Right lobe of liver (tissue), 6 donors: ENCODE measurements around the gene TOMM40L. TPM values are rescaled to one million over a fixed set of nuclear protein-coding genes. Genes with fewer than 3 reads are reported as not detected.

ENCODE experiments used
- ATAC-seq, 4 donors: fragments of 200-7000 bp; cut with Tn5 transposase; one replicate each; pipeline ENCODE4 v1.9.1; 2020; ENCODE audit warnings: mild to moderate bottlenecking in 4 of 4, moderate library complexity in 4 of 4
- DNase-seq, 3 donors: peaks; one replicate each; pipeline ENCODE4 v3.0.0-alpha.2; 2020
- H3K27ac ChIP-seq, 3 donors: fragments of 200-600 bp; one replicate each; pipeline ENCODE4 v1.8.0; 2022
- H3K27me3 ChIP-seq, 2 donors: fragments of 200-600 bp; one replicate each; pipeline ENCODE4 v1.8.0; 2022
- H3K36me3 ChIP-seq, 4 donors: fragments of 200-600 bp; sonication (generic) in 1 of 4; one replicate each; pipeline versions ENCODE4 v1.5.1 to v1.8.0; 2017 to 2022; ENCODE audit warnings: control low read depth in 1 of 4
- H3K4me1 ChIP-seq, 4 donors: fragments of 200-600 bp; sonication (generic) in 1 of 4; one replicate each; pipeline versions ENCODE4 v1.5.1 to v1.8.0; 2017 to 2022; ENCODE audit warnings: control low read depth in 1 of 4
- H3K4me3 ChIP-seq, 3 donors: fragments of 200-600 bp; one replicate each; pipeline ENCODE4 v1.8.0; 2022
- H3K9me3 ChIP-seq, 4 donors: fragments of 200-600 bp; sonication (generic) in 1 of 4; one replicate each; pipeline versions ENCODE4 v1.5.1 to v1.8.0; 2017 to 2022; ENCODE audit warnings: control low read depth in 1 of 4
- POLR2A ChIP-seq: fragments of 450-650 bp; IDR thresholded peaks from one replicate; pipeline ENCODE4 v1.6.1; 2017; ENCODE audit warnings: antibody characterized with exemption, mild to moderate bottlenecking
- WGBS: methylation state at CpG from one replicate; pipeline ENCODE4 v1.1.6; 2018; ENCODE audit warnings: low coverage, low lambda C conversion rate; ENCODE audit not compliant: insufficient coverage; ENCODE audit errors: missing lambda C conversion rate; 5-methylcytosine and 5-hydroxymethylcytosine counted together
- intact Hi-C, 2 donors: fragments of 100-400 bp; cut with DNase I; formaldehyde crosslinking; loops; one replicate each; pipeline versions ENCODE4 v1.11.2 to v1.14.1; 2022
- total RNA-seq, 6 experiments: library from RNA; depleted of rRNA in 2 of 6; stranded (reverse); fragments of >200 nt in 2 of 6; fragmentation: NEBNext Ultra II Directional in 3 of 6; extraction: Animal tissue kit (Norgen Biotek cat#: 25700) in 3 of 6; gene quantifications; one replicate each; pipeline versions ENCODE4 v1.1.0 to v1.2.4, GENCODE V29; 2016 to 2023
- TF ChIP-seq, protein P1 (sequence below), 4 donors: fragments of 200-600 bp in 3 of 4; fragments of 450-650 bp in 1 of 4; IDR thresholded peaks; one replicate each; pipeline versions ENCODE4 v1.5.1 to v1.8.0; 2016 to 2022; ENCODE audit warnings: antibody characterized with exemption in 4 of 4, mild to moderate bottlenecking in 2 of 4
- donor health status: DM: no; HTN: yes; CAD: no.
- donor health status: DM: no; HTN: no; CAD: no.
- donor health status: DM: no; HTN: no; CAD: no.
- donor health status: DM: no; HTN: yes; CAD: no.
- donor health status: DM: no; HTN: yes; CAD: no.

TOMM40L gene
- total RNA-seq, 6 experiments from 2014 or later: 4.3 to 18.5 (median 8.1) TPM

- Histone ChIP-seq H3K27me3 (no peaks in the 10 kb centered on the region), H3K4me1 (peaks cover 0 to 13% (median 0%) of the 10 kb centered on the region in 4 donors), H3K36me3 (no peaks in the 10 kb centered on the region), H3K9me3 (no peaks in the 10 kb centered on the region), H3K4me3 (no peak overlapping the region), H3K27ac (no peak overlapping the region)
- DNase-seq (no peak), ATAC-seq (no peak)
- intact Hi-C loops: no loop called here
- no peak for TF ChIP-seq POLR2A
- TF ChIP-seq, protein P1, sequence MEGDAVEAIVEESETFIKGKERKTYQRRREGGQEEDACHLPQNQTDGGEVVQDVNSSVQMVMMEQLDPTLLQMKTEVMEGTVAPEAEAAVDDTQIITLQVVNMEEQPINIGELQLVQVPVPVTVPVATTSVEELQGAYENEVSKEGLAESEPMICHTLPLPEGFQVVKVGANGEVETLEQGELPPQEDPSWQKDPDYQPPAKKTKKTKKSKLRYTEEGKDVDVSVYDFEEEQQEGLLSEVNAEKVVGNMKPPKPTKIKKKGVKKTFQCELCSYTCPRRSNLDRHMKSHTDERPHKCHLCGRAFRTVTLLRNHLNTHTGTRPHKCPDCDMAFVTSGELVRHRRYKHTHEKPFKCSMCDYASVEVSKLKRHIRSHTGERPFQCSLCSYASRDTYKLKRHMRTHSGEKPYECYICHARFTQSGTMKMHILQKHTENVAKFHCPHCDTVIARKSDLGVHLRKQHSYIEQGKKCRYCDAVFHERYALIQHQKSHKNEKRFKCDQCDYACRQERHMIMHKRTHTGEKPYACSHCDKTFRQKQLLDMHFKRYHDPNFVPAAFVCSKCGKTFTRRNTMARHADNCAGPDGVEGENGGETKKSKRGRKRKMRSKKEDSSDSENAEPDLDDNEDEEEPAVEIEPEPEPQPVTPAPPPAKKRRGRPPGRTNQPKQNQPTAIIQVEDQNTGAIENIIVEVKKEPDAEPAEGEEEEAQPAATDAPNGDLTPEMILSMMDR (IDR thresholded peaks at IDR 0.05): no peak
- 89% methylated on average over 5 of the region's 5 CpGs for WGBS
These were observed 39.4 kb downstream of the TOMM40L start for GRCh38 chr1:161265305-161265704.

DNA sequence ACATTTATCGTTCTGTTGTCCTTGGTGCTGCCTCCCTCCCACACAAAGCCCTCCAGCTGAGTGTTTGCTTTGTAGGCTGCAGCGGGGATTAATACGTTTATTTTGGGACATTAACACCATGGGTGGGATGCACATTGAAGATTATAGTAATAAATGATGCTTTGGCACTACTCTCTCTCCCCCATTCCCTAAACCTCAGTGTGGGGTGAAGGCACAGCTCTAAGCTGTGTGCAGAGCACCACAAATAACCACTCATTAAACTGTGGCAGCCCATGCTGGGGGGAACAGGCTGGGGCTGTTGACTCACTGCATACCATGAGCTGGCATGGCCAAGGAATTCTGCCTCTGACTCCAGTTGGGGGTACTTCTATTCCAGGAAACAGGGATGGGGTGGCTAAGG, 40.3 kb downstream of the TOMM40L start:
- no peaks in the 10 kb centered on the region for H3K9me3 ChIP-seq
- intact Hi-C loops: no loop called here
- H3K27ac ChIP-seq: no peak overlapping the region
- TF ChIP-seq, protein P1 (IDR thresholded peaks at IDR 0.05): no peak
- no peak for TF ChIP-seq POLR2A
- WGBS: 72% methylated on average over 3 of the region's 3 CpGs
- peaks cover 0 to 4% (median 0%) of the 10 kb centered on the region in 4 donors for H3K4me1 ChIP-seq
- ATAC-seq: no peak
- no peak overlapping the region for H3K4me3 ChIP-seq
- H3K36me3 ChIP-seq: no peaks in the 10 kb centered on the region
- DNase-seq: no peak
- no peaks in the 10 kb centered on the region for H3K27me3 ChIP-seq

GRCh38 chr1:161266836-161267235, 41.0 kb downstream of the TOMM40L start:
- TF ChIP-seq, protein P1 (IDR thresholded peaks at IDR 0.05): no peak
- TF ChIP-seq POLR2A: no peak
- intact Hi-C loops: no loop called here
- ATAC-seq (no peak), DNase-seq (no peak)
- H3K36me3 ChIP-seq: no peaks in the 10 kb centered on the region
- no peaks in the 10 kb centered on the region for H3K4me1 ChIP-seq
- H3K27me3 ChIP-seq: no peaks in the 10 kb centered on the region
- 86% methylated on average over 2 of the region's 2 CpGs for WGBS
- no peak overlapping the region for H3K27ac ChIP-seq
- no peak overlapping the region for H3K4me3 ChIP-seq
- H3K9me3 ChIP-seq: no peaks in the 10 kb centered on the region

GRCh38 chr1:161267321-161267720, 41.5 kb downstream of the TOMM40L start:
- intact Hi-C loops: no loop called here
- Histone ChIP-seq H3K36me3 (no peaks in the 10 kb centered on the region), H3K27me3 (no peaks in the 10 kb centered on the region), H3K4me3 (no peak overlapping the region), H3K9me3 (no peaks in the 10 kb centered on the region), H3K4me1 (no peaks in the 10 kb centered on the region), H3K27ac (no peak overlapping the region)
- no peak for DNase-seq
- TF ChIP-seq, protein P1 (IDR thresholded peaks at IDR 0.05): no peak
- no peak for TF ChIP-seq POLR2A
- no peak for ATAC-seq
- WGBS: 63% methylated on average over 2 of the region's 3 CpGs

DNA sequence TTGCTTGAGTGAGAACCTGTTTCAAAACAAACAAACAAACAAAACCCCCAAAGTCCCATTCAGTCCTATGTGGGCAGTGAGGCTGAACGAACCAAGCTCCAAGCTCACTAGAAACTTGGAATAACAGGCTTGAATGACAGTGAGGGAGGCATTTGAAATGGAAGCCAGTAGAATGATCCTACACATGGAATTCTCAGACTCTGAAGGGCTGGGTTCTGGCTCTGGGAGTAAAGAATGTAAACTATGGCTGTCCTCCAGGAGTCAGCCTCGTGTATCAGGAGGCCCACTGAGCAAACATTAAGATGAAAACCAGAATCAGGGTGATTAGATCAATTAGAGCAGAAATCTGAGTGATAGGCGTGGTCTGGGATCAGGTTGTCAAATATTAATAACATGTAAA, 47.5 kb downstream of the TOMM40L start:
- intact Hi-C loops: no loop called here
- no peak for ATAC-seq
- Histone ChIP-seq H3K4me3 (no peak overlapping the region), H3K9me3 (no peaks in the 10 kb centered on the region), H3K27ac (no peak overlapping the region), H3K4me1 (no peaks in the 10 kb centered on the region), H3K36me3 (no peaks in the 10 kb centered on the region), H3K27me3 (no peaks in the 10 kb centered on the region)
- no peak for TF ChIP-seq POLR2A
- TF ChIP-seq, protein P1 (IDR thresholded peaks at IDR 0.05): no peak
- no peak for DNase-seq
- 71% methylated on average over 3 of the region's 3 CpGs for WGBS
